ENCODE data around the gene MLLT1.
"Not testable (repeated sequence)": the region's sequence is repeated elsewhere in the genome, so short reads cannot be mapped to it uniquely, and the experiment has no call there.

Gene MLLT1

DNA sequence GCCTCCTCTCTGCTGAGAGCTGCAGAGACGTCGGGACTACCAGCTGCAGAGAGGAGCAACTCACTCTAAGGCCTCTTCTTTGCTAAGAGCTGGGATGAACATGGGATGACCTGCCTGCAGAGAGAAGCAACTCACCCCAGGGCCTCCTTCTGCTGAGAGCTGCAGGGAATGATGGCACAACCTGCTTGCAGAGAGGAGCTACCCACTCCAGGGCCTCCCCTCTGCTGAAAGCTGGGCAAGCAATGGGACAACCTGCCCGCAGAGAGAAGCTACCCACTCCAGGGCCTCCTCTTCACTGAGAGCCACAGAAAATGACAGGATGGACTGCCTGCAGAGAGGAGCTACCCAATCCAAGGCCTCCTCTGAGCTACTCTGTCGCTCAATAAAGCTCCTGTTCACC lies 6.9 kb upstream of the MLLT1 start:
- TF ChIP-seq, protein P1, sequence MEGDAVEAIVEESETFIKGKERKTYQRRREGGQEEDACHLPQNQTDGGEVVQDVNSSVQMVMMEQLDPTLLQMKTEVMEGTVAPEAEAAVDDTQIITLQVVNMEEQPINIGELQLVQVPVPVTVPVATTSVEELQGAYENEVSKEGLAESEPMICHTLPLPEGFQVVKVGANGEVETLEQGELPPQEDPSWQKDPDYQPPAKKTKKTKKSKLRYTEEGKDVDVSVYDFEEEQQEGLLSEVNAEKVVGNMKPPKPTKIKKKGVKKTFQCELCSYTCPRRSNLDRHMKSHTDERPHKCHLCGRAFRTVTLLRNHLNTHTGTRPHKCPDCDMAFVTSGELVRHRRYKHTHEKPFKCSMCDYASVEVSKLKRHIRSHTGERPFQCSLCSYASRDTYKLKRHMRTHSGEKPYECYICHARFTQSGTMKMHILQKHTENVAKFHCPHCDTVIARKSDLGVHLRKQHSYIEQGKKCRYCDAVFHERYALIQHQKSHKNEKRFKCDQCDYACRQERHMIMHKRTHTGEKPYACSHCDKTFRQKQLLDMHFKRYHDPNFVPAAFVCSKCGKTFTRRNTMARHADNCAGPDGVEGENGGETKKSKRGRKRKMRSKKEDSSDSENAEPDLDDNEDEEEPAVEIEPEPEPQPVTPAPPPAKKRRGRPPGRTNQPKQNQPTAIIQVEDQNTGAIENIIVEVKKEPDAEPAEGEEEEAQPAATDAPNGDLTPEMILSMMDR (IDR thresholded peaks at IDR 0.05; ENCODE audit: poor library complexity, severe bottlenecking) = no peak
- H3K4me1 ChIP-seq (ENCODE audit: insufficient read depth, poor library complexity, severe bottlenecking) = no peaks in the 10 kb centered on the region
- ATAC-seq (ENCODE audit: low read depth) (no peak), DNase-seq (ENCODE audit: low spot score) (no peak)
- H3K27ac ChIP-seq (ENCODE audit: poor library complexity, severe bottlenecking) = no peak overlapping the region
- no peaks in the 10 kb centered on the region for H3K36me3 ChIP-seq (ENCODE audit: low read depth)
- H3K4me3 ChIP-seq (ENCODE audit: severe bottlenecking) = no peak overlapping the region
- H3K9me3 ChIP-seq (ENCODE audit: severe bottlenecking) = peaks cover 4% of the 10 kb centered on the region
- H3K27me3 ChIP-seq (ENCODE audit: insufficient read depth, poor library complexity, severe bottlenecking) = no peaks in the 10 kb centered on the region

DNA sequence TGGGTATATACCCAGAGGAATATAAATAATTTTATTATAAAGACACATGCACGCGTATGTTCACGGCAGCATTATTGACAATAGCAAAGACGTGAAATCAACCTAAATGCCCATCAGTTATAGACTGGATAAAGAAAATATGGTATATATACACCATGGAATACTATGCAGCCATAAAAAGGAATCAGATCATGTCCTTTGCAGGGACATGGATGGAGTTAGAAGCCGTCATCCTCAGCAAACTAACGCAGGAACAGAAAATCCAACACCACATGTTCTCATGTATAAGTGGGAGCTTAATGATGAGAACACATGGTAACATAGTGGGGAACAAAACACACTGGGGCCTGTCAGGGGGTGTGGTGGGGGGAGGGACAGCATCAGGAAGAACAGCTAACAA lies 2.6 kb upstream of the MLLT1 start:
- not testable (repeated sequence) for H3K4me1 ChIP-seq (ENCODE audit: insufficient read depth, poor library complexity, severe bottlenecking); H3K36me3 ChIP-seq (ENCODE audit: low read depth); H3K9me3 ChIP-seq (ENCODE audit: severe bottlenecking); H3K4me3 ChIP-seq (ENCODE audit: severe bottlenecking); DNase-seq (ENCODE audit: low spot score); ATAC-seq (ENCODE audit: low read depth); H3K27me3 ChIP-seq (ENCODE audit: insufficient read depth, poor library complexity, severe bottlenecking); H3K27ac ChIP-seq (ENCODE audit: poor library complexity, severe bottlenecking)

DNA sequence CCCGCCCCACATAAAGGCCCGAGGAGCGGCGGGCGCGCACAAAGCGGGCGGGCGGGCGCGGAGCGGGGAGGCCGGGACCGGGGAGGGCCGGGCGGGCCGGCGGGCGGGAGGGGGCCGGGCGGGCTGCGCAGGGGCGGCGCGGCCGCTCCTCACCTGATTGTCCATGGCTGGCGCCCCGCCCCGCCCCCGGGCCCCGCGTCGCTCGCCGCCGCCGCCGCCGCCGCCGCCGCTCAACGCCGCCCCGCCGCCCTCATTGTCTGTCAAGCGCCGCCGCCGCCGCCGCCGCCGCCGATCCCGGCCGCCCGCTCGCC lies 200 bp downstream of the MLLT1 start:
- Histone ChIP-seq H3K27ac (ENCODE audit: poor library complexity, severe bottlenecking) (peak overlapping the region; percentile 63), H3K4me3 (ENCODE audit: severe bottlenecking) (peak overlapping the region; percentile 50), H3K36me3 (ENCODE audit: low read depth) (no peaks in the 10 kb centered on the region), H3K9me3 (ENCODE audit: severe bottlenecking) (no peaks in the 10 kb centered on the region), H3K27me3 (ENCODE audit: insufficient read depth, poor library complexity, severe bottlenecking) (no peaks in the 10 kb centered on the region), H3K4me1 (ENCODE audit: insufficient read depth, poor library complexity, severe bottlenecking) (peaks cover 8% of the 10 kb centered on the region)
- DNase-seq (ENCODE audit: low spot score) (no peak), ATAC-seq (ENCODE audit: low read depth) (no peak)
- TF ChIP-seq, protein P1 (IDR thresholded peaks at IDR 0.05; ENCODE audit: poor library complexity, severe bottlenecking) = no peak

DNA sequence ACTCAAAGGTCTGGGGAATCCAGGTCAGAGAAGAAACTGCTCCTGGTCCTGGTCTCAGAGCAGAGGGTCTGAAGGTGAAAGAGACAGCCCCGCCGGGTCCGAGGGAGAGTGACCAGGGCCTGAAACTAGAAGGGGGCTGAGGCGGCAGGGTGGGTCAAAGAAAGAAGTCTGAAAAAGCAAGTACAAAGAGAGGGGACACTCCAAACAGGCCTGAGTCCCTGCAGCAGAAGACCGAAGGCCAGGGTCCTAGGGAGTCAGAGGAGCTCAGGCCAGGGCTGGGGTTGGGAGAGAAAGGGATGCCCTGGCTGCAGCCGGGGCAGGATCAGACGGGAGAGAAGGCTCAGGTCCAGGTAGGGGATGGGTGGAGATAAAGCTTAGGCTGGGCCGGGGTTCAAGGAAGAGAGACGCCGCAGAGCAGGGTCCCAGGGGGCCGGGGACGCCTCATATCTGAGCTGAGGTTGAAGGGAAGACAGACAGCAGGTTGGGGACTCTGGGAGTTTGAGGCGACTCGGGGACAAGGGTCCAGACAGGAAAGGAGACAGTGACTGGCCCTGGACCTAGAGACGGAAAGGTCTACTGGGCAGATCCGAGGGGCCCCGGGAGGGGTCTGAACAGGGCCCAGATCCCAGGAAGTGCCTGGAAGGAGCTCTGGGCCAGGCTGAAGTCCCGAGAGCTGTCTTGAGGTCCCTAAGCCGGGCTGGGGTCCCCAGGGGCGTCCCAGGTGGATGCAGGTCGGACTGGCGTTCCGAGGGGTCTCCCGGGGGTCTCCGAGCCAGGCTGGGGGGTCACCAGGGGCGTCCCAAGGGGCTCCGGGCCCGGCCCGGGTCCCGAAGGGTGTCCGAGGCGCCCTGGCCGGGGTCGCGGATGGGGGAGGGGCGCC lies 795 bp downstream of the MLLT1 start:
- Histone ChIP-seq H3K9me3 (ENCODE audit: severe bottlenecking) (no peaks in the 10 kb centered on the region), H3K4me1 (ENCODE audit: insufficient read depth, poor library complexity, severe bottlenecking) (peaks cover 12% of the 10 kb centered on the region), H3K27me3 (ENCODE audit: insufficient read depth, poor library complexity, severe bottlenecking) (no peaks in the 10 kb centered on the region), H3K27ac (ENCODE audit: poor library complexity, severe bottlenecking) (peak overlapping the region; percentile 63), H3K36me3 (ENCODE audit: low read depth) (no peaks in the 10 kb centered on the region), H3K4me3 (ENCODE audit: severe bottlenecking) (peak overlapping the region; percentile 50)
- DNase-seq (ENCODE audit: low spot score) = no peak
- ATAC-seq (ENCODE audit: low read depth) = no peak
- TF ChIP-seq, protein P1 (IDR thresholded peaks at IDR 0.05; ENCODE audit: poor library complexity, severe bottlenecking) = no peak

DNA sequence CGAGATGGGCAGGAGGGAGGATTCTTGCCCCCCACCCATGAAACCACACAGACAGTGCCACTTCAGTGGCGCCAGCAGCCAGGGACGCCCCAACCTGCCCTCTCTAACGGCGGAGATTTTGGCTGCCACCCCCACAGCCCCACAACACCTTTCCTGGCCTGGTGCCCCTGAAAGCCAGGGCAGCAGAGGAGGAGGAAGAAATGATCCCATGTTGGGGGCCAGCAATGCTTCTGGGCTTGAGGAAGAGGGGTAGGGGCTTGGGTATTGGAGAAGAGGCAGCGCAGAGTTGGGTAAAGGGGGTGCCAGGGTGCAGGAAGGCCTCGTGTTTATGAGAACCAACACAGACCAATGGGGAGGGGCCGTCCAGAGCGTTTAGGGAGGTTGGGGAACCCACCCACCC lies 1.7 kb downstream of the MLLT1 start:
- Histone ChIP-seq H3K4me3 (ENCODE audit: severe bottlenecking) (no peak overlapping the region), H3K4me1 (ENCODE audit: insufficient read depth, poor library complexity, severe bottlenecking) (peaks cover 18% of the 10 kb centered on the region), H3K27me3 (ENCODE audit: insufficient read depth, poor library complexity, severe bottlenecking) (no peaks in the 10 kb centered on the region), H3K36me3 (ENCODE audit: low read depth) (no peaks in the 10 kb centered on the region), H3K27ac (ENCODE audit: poor library complexity, severe bottlenecking) (peak overlapping the region; percentile 63), H3K9me3 (ENCODE audit: severe bottlenecking) (no peaks in the 10 kb centered on the region)
- ATAC-seq (ENCODE audit: low read depth) = no peak
- TF ChIP-seq, protein P1 (IDR thresholded peaks at IDR 0.05; ENCODE audit: poor library complexity, severe bottlenecking) = no peak
- no peak for DNase-seq (ENCODE audit: low spot score)
